Right atrium auricular region (tissue), 2 donors: Measurements from ENCODE around the gene DCDC1. TPM values are rescaled to one million over a fixed set of nuclear protein-coding genes. Genes with fewer than 3 reads are reported as not detected.

ENCODE experiments used
- DNase-seq: peaks from one replicate; pipeline ENCODE4 v3.0.0-alpha.2; 2019; ENCODE audit warnings: low spot score
- H3K27ac ChIP-seq, 2 donors: fragments of 200-600 bp; sonication (generic); 1 replicate in 1 of 2; 2 replicates in 1 of 2; pipeline ENCODE4 v1.5.1; 2016 to 2019
- H3K27me3 ChIP-seq, 2 donors: fragments of 200-600 bp; sonication (generic); one replicate each; pipeline versions ENCODE4 v1.5.1 to v1.6.0; 2017 to 2019
- H3K36me3 ChIP-seq: fragments of 200-600 bp; sonication (generic); one replicate; pipeline ENCODE4 v1.5.1; 2016
- H3K4me1 ChIP-seq, 2 donors: fragments of 200-600 bp; sonication (generic); one replicate each; pipeline versions ENCODE4 v1.5.1 to v1.6.0; 2017 to 2019
- H3K4me3 ChIP-seq, 2 donors: fragments of 200-600 bp; sonication (generic); 1 replicate in 1 of 2; 2 replicates in 1 of 2; pipeline ENCODE4 v1.5.1; 2017 to 2019; ENCODE audit warnings: mild to moderate bottlenecking in 1 of 2, moderate library complexity in 1 of 2
- H3K9me3 ChIP-seq, 2 donors: fragments of 200-600 bp; sonication (generic); one replicate each; pipeline ENCODE4 v1.5.1; 2019
- total RNA-seq, 2 donors: library from RNA; depleted of rRNA; stranded (reverse); fragments of >200 nt; gene quantifications; one replicate each; pipeline ENCODE4 v1.1.0, GENCODE V29; 2016
- TF ChIP-seq, protein P1 (sequence below), 2 donors: fragments of 200-600 bp; sonication (generic); IDR thresholded peaks; one replicate each; pipeline ENCODE4 v1.5.1; 2019; ENCODE audit warnings: antibody characterized with exemption in 2 of 2

DCDC1 gene
- total RNA-seq, 2 donors from 2014 or later: 0.15 to 0.24 TPM

DNA sequence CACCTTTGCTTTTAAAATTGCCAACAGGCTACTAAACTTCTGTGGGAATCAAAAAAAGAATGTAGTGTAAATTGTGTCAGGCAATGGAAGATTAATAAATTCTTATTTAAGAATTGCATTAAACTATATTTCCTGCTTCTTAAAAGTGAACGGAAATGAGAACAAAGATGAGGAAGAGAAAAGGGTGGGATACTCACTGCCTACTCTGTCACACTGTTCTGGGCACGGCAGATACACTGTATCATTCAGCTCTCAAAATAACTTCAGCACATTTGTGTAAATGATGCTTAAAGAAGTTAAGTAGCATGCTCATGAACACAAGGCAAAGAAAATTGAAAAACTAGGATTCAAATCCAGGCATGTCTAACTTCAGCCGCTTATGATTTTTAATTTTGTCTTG lies 218.7 kb downstream of the DCDC1 start:
- Histone ChIP-seq H3K27ac (no peak overlapping the region), H3K4me1 (no peaks in the 10 kb centered on the region)
- TF ChIP-seq, protein P1, sequence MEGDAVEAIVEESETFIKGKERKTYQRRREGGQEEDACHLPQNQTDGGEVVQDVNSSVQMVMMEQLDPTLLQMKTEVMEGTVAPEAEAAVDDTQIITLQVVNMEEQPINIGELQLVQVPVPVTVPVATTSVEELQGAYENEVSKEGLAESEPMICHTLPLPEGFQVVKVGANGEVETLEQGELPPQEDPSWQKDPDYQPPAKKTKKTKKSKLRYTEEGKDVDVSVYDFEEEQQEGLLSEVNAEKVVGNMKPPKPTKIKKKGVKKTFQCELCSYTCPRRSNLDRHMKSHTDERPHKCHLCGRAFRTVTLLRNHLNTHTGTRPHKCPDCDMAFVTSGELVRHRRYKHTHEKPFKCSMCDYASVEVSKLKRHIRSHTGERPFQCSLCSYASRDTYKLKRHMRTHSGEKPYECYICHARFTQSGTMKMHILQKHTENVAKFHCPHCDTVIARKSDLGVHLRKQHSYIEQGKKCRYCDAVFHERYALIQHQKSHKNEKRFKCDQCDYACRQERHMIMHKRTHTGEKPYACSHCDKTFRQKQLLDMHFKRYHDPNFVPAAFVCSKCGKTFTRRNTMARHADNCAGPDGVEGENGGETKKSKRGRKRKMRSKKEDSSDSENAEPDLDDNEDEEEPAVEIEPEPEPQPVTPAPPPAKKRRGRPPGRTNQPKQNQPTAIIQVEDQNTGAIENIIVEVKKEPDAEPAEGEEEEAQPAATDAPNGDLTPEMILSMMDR (IDR thresholded peaks at IDR 0.05): no peak

GRCh38 chr11:31150011-31150410 lies 219.5 kb downstream of the DCDC1 start:
- no peak for DNase-seq
- Histone ChIP-seq H3K9me3 (no peaks in the 10 kb centered on the region), H3K27me3 (no peaks in the 10 kb centered on the region), H3K36me3 (no peaks in the 10 kb centered on the region), H3K4me3 (no peak overlapping the region), H3K4me1 (no peaks in the 10 kb centered on the region), H3K27ac (no peak overlapping the region)
- TF ChIP-seq, protein P1 (IDR thresholded peaks at IDR 0.05): no peak

More for the DNA sequence above, 218.7 kb downstream of the DCDC1 start:
- H3K36me3 ChIP-seq: no peaks in the 10 kb centered on the region
- no peaks in the 10 kb centered on the region for H3K27me3 ChIP-seq
- no peak for DNase-seq
- no peak overlapping the region for H3K4me3 ChIP-seq
- H3K9me3 ChIP-seq: no peaks in the 10 kb centered on the region

GRCh38 chr11:31141789-31142188 lies 227.8 kb downstream of the DCDC1 start:
- TF ChIP-seq, protein P1 (IDR thresholded peaks at IDR 0.05): no peak
- Histone ChIP-seq H3K36me3 (no peaks in the 10 kb centered on the region), H3K27ac (no peak overlapping the region), H3K27me3 (no peaks in the 10 kb centered on the region), H3K9me3 (no peaks in the 10 kb centered on the region), H3K4me3 (no peak overlapping the region), H3K4me1 (no peaks in the 10 kb centered on the region)
- no peak for DNase-seq

DNA sequence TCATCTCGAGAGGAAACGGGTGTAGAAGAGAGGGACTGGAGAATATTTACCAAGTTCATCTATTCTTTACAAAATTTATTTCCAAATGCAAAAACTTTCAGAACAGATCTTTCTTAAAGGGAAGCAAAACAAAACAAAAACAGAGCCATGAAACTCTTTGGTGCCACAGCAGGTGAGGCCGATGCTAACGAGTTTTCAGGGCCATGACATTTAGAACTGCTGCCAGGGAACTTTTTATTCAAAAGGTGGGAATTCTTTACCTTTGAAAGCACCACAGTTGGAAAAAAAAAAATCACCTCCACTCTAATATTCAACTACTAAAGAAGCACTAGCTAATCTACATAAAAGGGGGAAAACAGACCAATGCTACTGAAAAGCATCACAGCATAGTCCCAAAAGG lies 230.1 kb downstream of the DCDC1 start:
- TF ChIP-seq, protein P1 (IDR thresholded peaks at IDR 0.05): no peak
- Histone ChIP-seq H3K4me1 (no peaks in the 10 kb centered on the region), H3K9me3 (no peaks in the 10 kb centered on the region), H3K4me3 (no peak overlapping the region), H3K27ac (no peak overlapping the region), H3K36me3 (no peaks in the 10 kb centered on the region), H3K27me3 (no peaks in the 10 kb centered on the region)
- DNase-seq: no peak

GRCh38 chr11:31132531-31133421 lies 236.8 kb downstream of the DCDC1 start:
- Histone ChIP-seq H3K9me3 (no peaks in the 10 kb centered on the region), H3K36me3 (no peaks in the 10 kb centered on the region), H3K4me1 (no peaks in the 10 kb centered on the region), H3K27ac (no peak overlapping the region), H3K4me3 (no peak overlapping the region), H3K27me3 (no peaks in the 10 kb centered on the region)
- no peak for DNase-seq
- TF ChIP-seq, protein P1 (IDR thresholded peaks at IDR 0.05): no peak
